ENCODE results near the gene FARSA. TPM values are rescaled to one million over a fixed set of nuclear protein-coding genes. Genes with fewer than 3 reads are reported as not detected.
"Not testable (repeated sequence)": the region's sequence is repeated elsewhere in the genome, so short reads cannot be mapped to it uniquely, and the experiment has no call there.

FARSA gene
- total RNA-seq, 1 donor from 2014 or later: 54.5 TPM

GRCh38 chr19:12921047-12921446, 12.5 kb downstream of the FARSA start:
- Mint-ChIP-seq H3K4me3 (no peak overlapping the region), H3K36me3 (peaks cover 19% of the 10 kb centered on the region), H3K27ac (peak overlapping the region; percentile 96), H3K9me3 (no peaks in the 10 kb centered on the region), H3K27me3 (ENCODE audit: low read depth) (no peaks in the 10 kb centered on the region), H3K4me1 (peaks cover 10% of the 10 kb centered on the region)
- no peak for TF ChIP-seq CTCF (IDR thresholded peaks at IDR 0.05; ENCODE audit: unreplicated experiment)
- no peak for DNase-seq (ENCODE audit: low spot score in 2 of 2, unreplicated experiment in 2 of 2)

GRCh38 chr19:12918253-12918652, 15.3 kb downstream of the FARSA start:
- H3K27ac Mint-ChIP-seq: no peak overlapping the region
- no peaks in the 10 kb centered on the region for H3K27me3 Mint-ChIP-seq (ENCODE audit: low read depth)
- no peak overlapping the region for H3K4me3 Mint-ChIP-seq
- H3K9me3 Mint-ChIP-seq: no peaks in the 10 kb centered on the region
- H3K36me3 Mint-ChIP-seq: peaks cover 9% of the 10 kb centered on the region
- no peak for TF ChIP-seq CTCF (IDR thresholded peaks at IDR 0.05; ENCODE audit: unreplicated experiment)
- no peak for DNase-seq (ENCODE audit: low spot score in 2 of 2, unreplicated experiment in 2 of 2)
- H3K4me1 Mint-ChIP-seq: peaks cover 19% of the 10 kb centered on the region

- DNase-seq (ENCODE audit: low spot score in 2 of 2, unreplicated experiment in 2 of 2); H3K4me3 Mint-ChIP-seq; H3K27me3 Mint-ChIP-seq (ENCODE audit: low read depth); H3K36me3 Mint-ChIP-seq; H3K9me3 Mint-ChIP-seq; H3K27ac Mint-ChIP-seq: not testable (repeated sequence)
- H3K4me1 Mint-ChIP-seq: peaks cover 31% of the 10 kb centered on the region
These were observed 17.7 kb downstream of the FARSA start for GRCh38 chr19:12915860-12916259.

- no peak for DNase-seq (ENCODE audit: low spot score in 2 of 2, unreplicated experiment in 2 of 2)
- Mint-ChIP-seq H3K27me3 (ENCODE audit: low read depth) (no peaks in the 10 kb centered on the region), H3K9me3 (no peaks in the 10 kb centered on the region), H3K27ac (peak overlapping the region; percentile 96), H3K36me3 (no peaks in the 10 kb centered on the region), H3K4me1 (peaks cover 26% of the 10 kb centered on the region), H3K4me3 (no peak overlapping the region)
- TF ChIP-seq CTCF (IDR thresholded peaks at IDR 0.05; ENCODE audit: unreplicated experiment): no peak
These were observed 19.4 kb downstream of the FARSA start for GRCh38 chr19:12913851-12914690.

- peak overlapping the region; percentile 96 for H3K27ac Mint-ChIP-seq
These were observed 20.4 kb downstream of the FARSA start for GRCh38 chr19:12913011-12913561.

More at GRCh38 chr19:12913011-12913561, 20.4 kb downstream of the FARSA start:
- no peaks in the 10 kb centered on the region for H3K9me3 Mint-ChIP-seq
- no peak for TF ChIP-seq CTCF (IDR thresholded peaks at IDR 0.05; ENCODE audit: unreplicated experiment)
- DNase-seq (ENCODE audit: low spot score in 2 of 2, unreplicated experiment in 2 of 2): peak in 1 of 2 experiments; percentile 52
- H3K4me1 Mint-ChIP-seq: peaks cover 29% of the 10 kb centered on the region
- H3K27me3 Mint-ChIP-seq (ENCODE audit: low read depth): no peaks in the 10 kb centered on the region
- H3K36me3 Mint-ChIP-seq: no peaks in the 10 kb centered on the region
- peak overlapping the region; percentile 36 for H3K4me3 Mint-ChIP-seq

All from mesothelial cell of epicardium (in vitro differentiated cells).